ENCODE results near the gene PCMTD2.

Gene PCMTD2

DNA sequence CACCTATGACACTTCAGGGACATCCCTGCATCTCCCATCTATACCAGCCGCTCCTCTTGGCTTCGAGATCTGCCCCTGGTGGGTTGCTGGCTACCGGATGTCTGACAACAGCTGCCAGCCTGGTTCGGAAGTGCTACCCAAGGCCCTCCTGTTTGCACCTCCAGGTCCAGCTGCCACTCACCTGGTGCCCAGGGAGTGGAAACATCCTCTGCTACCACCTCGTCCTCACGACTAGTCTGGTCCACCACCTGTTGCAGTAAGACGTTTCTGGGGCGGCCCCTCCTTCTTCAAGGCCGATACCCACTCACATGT lies 8.3 kb upstream of the PCMTD2 start:
- no peaks in the 10 kb centered on the region for H3K36me3 ChIP-seq (ENCODE audit: control insufficient read depth in 2 of 2, insufficient read depth in 2 of 2, low read length in 2 of 2)
- no peak overlapping the region for H3K9ac ChIP-seq (ENCODE audit: low read length in 2 of 2)
- H3K27ac ChIP-seq (ENCODE audit: low read length): no peak overlapping the region
- no peaks in the 10 kb centered on the region for H3K4me1 ChIP-seq (ENCODE audit: control insufficient read depth, insufficient read depth, low read length)
- no peaks in the 10 kb centered on the region for H3K9me3 ChIP-seq (ENCODE audit: control insufficient read depth in 2 of 2, low read length in 2 of 2)
- H3K27me3 ChIP-seq (ENCODE audit: control insufficient read depth in 1 of 2, insufficient read depth in 2 of 2, low read length in 2 of 2): peaks cover 9 to 17% of the 10 kb centered on the region in 2 donors
- no peak overlapping the region for H3K4me3 ChIP-seq (ENCODE audit: low read length in 2 of 2)

DNA sequence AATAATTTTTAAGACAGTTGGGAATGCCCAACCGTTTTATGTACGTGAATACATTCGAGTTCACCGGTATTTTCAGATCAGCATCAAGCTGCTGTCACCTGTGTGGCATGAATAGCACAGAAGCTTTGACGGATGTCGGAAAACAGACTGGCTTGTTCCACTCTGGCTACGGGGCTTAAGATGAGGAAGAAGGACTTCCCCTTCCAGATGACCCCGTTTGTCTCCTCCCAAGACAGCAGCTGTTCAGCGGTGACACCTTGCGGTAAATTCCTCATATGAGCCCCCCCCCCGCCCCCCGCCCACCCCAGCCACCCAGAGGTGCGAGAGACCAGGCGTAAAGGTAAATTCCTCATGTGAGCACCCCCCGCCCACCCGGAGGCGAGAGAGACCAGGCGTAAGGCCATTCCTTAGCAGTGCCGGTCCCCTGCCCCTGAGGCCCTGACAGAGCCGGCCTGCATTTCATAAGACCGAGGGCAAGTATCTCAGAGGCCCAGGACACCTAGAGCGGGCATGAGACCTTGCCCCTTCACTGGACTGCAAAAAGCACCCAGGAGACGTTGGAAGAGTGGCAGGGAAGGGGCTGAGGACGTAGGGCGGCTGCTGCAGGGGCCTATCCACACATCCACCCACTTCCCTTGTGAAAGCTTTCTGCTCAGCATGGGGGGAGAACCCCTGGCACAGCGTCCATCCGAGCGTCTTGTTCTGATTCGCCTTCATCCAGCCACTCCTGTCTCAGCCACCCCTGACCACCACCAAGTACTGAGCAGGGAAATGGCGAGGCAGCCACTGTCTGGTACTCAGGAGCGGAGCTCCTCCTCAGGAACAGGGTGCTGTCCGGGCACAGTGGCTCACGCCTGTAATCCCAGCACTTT lies 7.3 kb upstream of the PCMTD2 start:
- Histone ChIP-seq H3K9me3 (ENCODE audit: control insufficient read depth in 2 of 2, low read length in 2 of 2) (no peaks in the 10 kb centered on the region), H3K4me3 (ENCODE audit: low read length in 2 of 2) (no peak overlapping the region)

DNA sequence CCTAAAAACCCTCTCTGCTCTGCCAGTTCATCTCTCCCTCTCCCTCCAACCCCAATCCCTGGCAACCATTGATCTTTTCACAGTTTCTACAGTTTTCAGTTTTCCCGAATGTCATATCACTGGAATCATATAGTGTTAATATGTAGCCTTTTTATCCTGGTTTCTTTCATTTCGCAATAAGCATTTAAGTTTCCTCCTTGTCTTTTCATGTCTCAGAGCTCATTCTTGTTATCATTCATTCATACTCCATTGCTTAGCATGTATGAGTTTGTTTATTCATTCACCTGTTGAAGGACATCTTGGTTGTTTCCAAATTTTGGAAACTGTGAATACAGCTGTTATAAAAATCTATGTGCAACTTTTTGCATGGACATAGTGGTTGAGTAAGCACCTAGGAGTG lies 5.5 kb upstream of the PCMTD2 start:
- Histone ChIP-seq H3K36me3 (ENCODE audit: control insufficient read depth in 2 of 2, insufficient read depth in 2 of 2, low read length in 2 of 2) (no peaks in the 10 kb centered on the region), H3K9me3 (ENCODE audit: control insufficient read depth in 2 of 2, low read length in 2 of 2) (no peaks in the 10 kb centered on the region)

More for the DNA sequence above, 7.3 kb upstream of the PCMTD2 start:
- Histone ChIP-seq H3K9ac (ENCODE audit: low read length in 2 of 2) (no peak overlapping the region), H3K27ac (ENCODE audit: low read length) (no peak overlapping the region), H3K36me3 (ENCODE audit: control insufficient read depth in 2 of 2, insufficient read depth in 2 of 2, low read length in 2 of 2) (no peaks in the 10 kb centered on the region), H3K27me3 (ENCODE audit: control insufficient read depth in 1 of 2, insufficient read depth in 2 of 2, low read length in 2 of 2) (peaks cover 16 to 21% of the 10 kb centered on the region in 2 donors), H3K4me1 (ENCODE audit: control insufficient read depth, insufficient read depth, low read length) (no peaks in the 10 kb centered on the region)

GRCh38 chr20:64253000-64253383 lies 2.6 kb upstream of the PCMTD2 start:
- Histone ChIP-seq H3K9me3 (ENCODE audit: control insufficient read depth in 2 of 2, low read length in 2 of 2) (no peaks in the 10 kb centered on the region), H3K4me3 (ENCODE audit: low read length in 2 of 2) (no peak overlapping the region), H3K9ac (ENCODE audit: low read length in 2 of 2) (no peak overlapping the region), H3K4me1 (ENCODE audit: control insufficient read depth, insufficient read depth, low read length) (peaks cover 21% of the 10 kb centered on the region), H3K36me3 (ENCODE audit: control insufficient read depth in 2 of 2, insufficient read depth in 2 of 2, low read length in 2 of 2) (no peaks in the 10 kb centered on the region), H3K27me3 (ENCODE audit: control insufficient read depth in 1 of 2, insufficient read depth in 2 of 2, low read length in 2 of 2) (peaks cover 6 to 8% of the 10 kb centered on the region in 2 donors), H3K27ac (ENCODE audit: low read length) (no peak overlapping the region)

More for the DNA sequence above, 5.5 kb upstream of the PCMTD2 start:
- Histone ChIP-seq H3K27ac (ENCODE audit: low read length) (no peak overlapping the region), H3K27me3 (ENCODE audit: control insufficient read depth in 1 of 2, insufficient read depth in 2 of 2, low read length in 2 of 2) (peaks cover 13 to 17% of the 10 kb centered on the region in 2 donors), H3K4me1 (ENCODE audit: control insufficient read depth, insufficient read depth, low read length) (peaks cover 2% of the 10 kb centered on the region), H3K4me3 (ENCODE audit: low read length in 2 of 2) (no peak overlapping the region), H3K9ac (ENCODE audit: low read length in 2 of 2) (no peak overlapping the region)

DNA sequence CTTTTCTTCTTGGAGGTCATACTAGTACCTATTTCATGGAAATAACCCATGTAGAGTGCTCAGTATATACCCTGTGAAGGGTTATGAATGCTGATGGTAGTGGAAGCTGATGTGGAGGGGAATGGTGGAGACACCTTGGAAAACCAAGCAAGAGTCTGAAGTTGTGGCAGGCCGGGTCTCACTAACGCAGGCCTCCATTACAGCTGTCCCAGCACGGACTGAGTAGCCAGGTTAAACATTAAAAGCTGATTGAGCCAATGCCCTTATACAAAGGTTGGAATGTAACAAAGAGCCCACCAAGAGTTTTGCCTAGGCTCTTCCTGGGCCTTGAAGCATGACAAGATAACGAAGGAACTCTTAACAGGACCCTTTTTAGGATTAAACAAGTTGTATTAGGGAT lies 2.1 kb upstream of the PCMTD2 start:
- no peaks in the 10 kb centered on the region for H3K9me3 ChIP-seq (ENCODE audit: control insufficient read depth in 2 of 2, low read length in 2 of 2)
- no peak overlapping the region for H3K27ac ChIP-seq (ENCODE audit: low read length)
- peaks cover 6 to 8% of the 10 kb centered on the region in 2 donors for H3K27me3 ChIP-seq (ENCODE audit: control insufficient read depth in 1 of 2, insufficient read depth in 2 of 2, low read length in 2 of 2)
- no peak overlapping the region for H3K9ac ChIP-seq (ENCODE audit: low read length in 2 of 2)
- H3K36me3 ChIP-seq (ENCODE audit: control insufficient read depth in 2 of 2, insufficient read depth in 2 of 2, low read length in 2 of 2): no peaks in the 10 kb centered on the region
- H3K4me3 ChIP-seq (ENCODE audit: low read length in 2 of 2): no peak overlapping the region
- peaks cover 21% of the 10 kb centered on the region for H3K4me1 ChIP-seq (ENCODE audit: control insufficient read depth, insufficient read depth, low read length)

DNA sequence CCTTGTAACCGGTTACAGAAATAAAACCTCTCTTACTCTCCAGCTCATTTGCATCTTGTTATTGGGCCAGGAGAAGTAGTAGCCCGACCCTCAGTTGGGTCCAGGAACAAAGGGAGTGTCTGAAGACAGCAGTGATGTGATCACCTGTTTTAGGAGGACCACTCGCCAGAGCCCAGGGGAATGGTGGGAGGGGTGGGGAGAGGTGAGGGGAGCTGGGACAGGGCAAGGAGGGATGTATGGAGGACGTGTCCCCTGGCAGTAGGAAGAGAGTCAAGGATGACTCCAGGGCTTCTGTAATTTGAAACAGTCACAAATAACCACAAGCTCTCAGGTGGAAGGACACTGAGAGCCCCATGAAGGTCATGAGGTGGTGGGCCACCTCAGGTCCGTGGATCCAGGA lies 1.4 kb upstream of the PCMTD2 start:
- H3K27ac ChIP-seq (ENCODE audit: low read length): no peak overlapping the region
- peaks cover 6 to 8% of the 10 kb centered on the region in 2 donors for H3K27me3 ChIP-seq (ENCODE audit: control insufficient read depth in 1 of 2, insufficient read depth in 2 of 2, low read length in 2 of 2)
- H3K36me3 ChIP-seq (ENCODE audit: control insufficient read depth in 2 of 2, insufficient read depth in 2 of 2, low read length in 2 of 2): no peaks in the 10 kb centered on the region
- H3K9ac ChIP-seq (ENCODE audit: low read length in 2 of 2): no peak overlapping the region
- peaks cover 21% of the 10 kb centered on the region for H3K4me1 ChIP-seq (ENCODE audit: control insufficient read depth, insufficient read depth, low read length)
- H3K9me3 ChIP-seq (ENCODE audit: control insufficient read depth in 2 of 2, low read length in 2 of 2): no peaks in the 10 kb centered on the region
- H3K4me3 ChIP-seq (ENCODE audit: low read length in 2 of 2): no peak overlapping the region

GRCh38 chr20:64254571-64255360 lies 782 bp upstream of the PCMTD2 start:
- Histone ChIP-seq H3K9ac (ENCODE audit: low read length in 2 of 2) (peak overlapping the region; percentile 69 to 81), H3K36me3 (ENCODE audit: control insufficient read depth in 2 of 2, insufficient read depth in 2 of 2, low read length in 2 of 2) (no peaks in the 10 kb centered on the region), H3K9me3 (ENCODE audit: control insufficient read depth in 2 of 2, low read length in 2 of 2) (no peaks in the 10 kb centered on the region), H3K4me3 (ENCODE audit: low read length in 2 of 2) (peak overlapping the region; percentile 67 to 86), H3K27me3 (ENCODE audit: control insufficient read depth in 1 of 2, insufficient read depth in 2 of 2, low read length in 2 of 2) (peaks cover 6 to 8% of the 10 kb centered on the region in 2 donors), H3K27ac (ENCODE audit: low read length) (peak overlapping the region; percentile 67), H3K4me1 (ENCODE audit: control insufficient read depth, insufficient read depth, low read length) (peaks cover 21% of the 10 kb centered on the region)

- Histone ChIP-seq H3K27me3 (ENCODE audit: control insufficient read depth in 1 of 2, insufficient read depth in 2 of 2, low read length in 2 of 2) (peaks cover 6 to 8% of the 10 kb centered on the region in 2 donors), H3K36me3 (ENCODE audit: control insufficient read depth in 2 of 2, insufficient read depth in 2 of 2, low read length in 2 of 2) (no peaks in the 10 kb centered on the region), H3K9me3 (ENCODE audit: control insufficient read depth in 2 of 2, low read length in 2 of 2) (no peaks in the 10 kb centered on the region), H3K4me3 (ENCODE audit: low read length in 2 of 2) (peak overlapping the region; percentile 66 to 86), H3K9ac (ENCODE audit: low read length in 2 of 2) (peak overlapping the region; percentile 70 to 78), H3K4me1 (ENCODE audit: control insufficient read depth, insufficient read depth, low read length) (peaks cover 25% of the 10 kb centered on the region), H3K27ac (ENCODE audit: low read length) (peak overlapping the region; percentile 67)
Measured at GRCh38 chr20:64256282-64256935, 861 bp downstream of the PCMTD2 start.

GRCh38 chr20:64257107-64257757 lies 1.7 kb downstream of the PCMTD2 start:
- Histone ChIP-seq H3K4me1 (ENCODE audit: control insufficient read depth, insufficient read depth, low read length) (peaks cover 25% of the 10 kb centered on the region), H3K9me3 (ENCODE audit: control insufficient read depth in 2 of 2, low read length in 2 of 2) (no peaks in the 10 kb centered on the region), H3K36me3 (ENCODE audit: control insufficient read depth in 2 of 2, insufficient read depth in 2 of 2, low read length in 2 of 2) (no peaks in the 10 kb centered on the region), H3K9ac (ENCODE audit: low read length in 2 of 2) (peak overlapping the region; percentile 70 to 78), H3K4me3 (ENCODE audit: low read length in 2 of 2) (peak overlapping the region; percentile 66 to 86), H3K27me3 (ENCODE audit: control insufficient read depth in 1 of 2, insufficient read depth in 2 of 2, low read length in 2 of 2) (peaks cover 4 to 8% of the 10 kb centered on the region in 2 donors), H3K27ac (ENCODE audit: low read length) (no peak overlapping the region)

DNA sequence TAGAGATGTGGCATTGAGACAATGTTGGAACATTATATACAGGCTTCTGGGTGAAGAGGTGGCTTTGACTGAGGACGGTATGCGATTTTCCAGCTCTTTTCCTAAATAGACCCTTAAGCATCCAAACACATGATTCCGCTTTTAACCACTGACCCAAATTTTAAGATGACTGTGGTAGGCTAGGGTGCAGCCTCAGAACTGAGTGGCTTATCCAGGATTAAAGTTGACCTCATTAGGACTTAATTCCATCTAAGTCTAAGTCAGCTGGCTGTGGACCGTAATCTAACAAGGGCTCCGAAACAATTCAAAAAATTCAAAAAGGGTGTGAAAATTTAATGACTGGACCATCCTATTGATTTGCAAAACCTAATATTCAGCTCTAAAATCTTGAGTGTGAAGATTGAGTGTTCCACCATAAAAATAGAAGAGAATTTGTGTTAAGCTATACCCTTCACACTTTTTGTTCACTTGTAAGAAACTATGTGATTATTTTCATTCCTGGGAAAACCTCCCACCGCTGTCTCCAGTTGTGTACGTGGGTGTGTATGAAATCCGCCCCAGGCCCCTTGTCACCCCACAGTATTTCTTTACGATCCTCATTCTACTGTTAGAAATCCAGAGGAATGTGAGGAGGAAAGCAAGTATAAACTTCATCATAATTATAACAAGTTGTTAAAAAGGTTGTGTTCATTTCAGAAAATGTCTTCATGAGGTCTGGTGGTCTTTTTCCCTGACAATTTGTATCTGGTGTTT lies 2.7 kb downstream of the PCMTD2 start:
- Histone ChIP-seq H3K9ac (ENCODE audit: low read length in 2 of 2) (no peak overlapping the region), H3K36me3 (ENCODE audit: control insufficient read depth in 2 of 2, insufficient read depth in 2 of 2, low read length in 2 of 2) (no peaks in the 10 kb centered on the region), H3K4me1 (ENCODE audit: control insufficient read depth, insufficient read depth, low read length) (peaks cover 25% of the 10 kb centered on the region), H3K4me3 (ENCODE audit: low read length in 2 of 2) (no peak overlapping the region), H3K27me3 (ENCODE audit: control insufficient read depth in 1 of 2, insufficient read depth in 2 of 2, low read length in 2 of 2) (peaks cover under 1% of the 10 kb centered on the region in 2 donors), H3K27ac (ENCODE audit: low read length) (no peak overlapping the region), H3K9me3 (ENCODE audit: control insufficient read depth in 2 of 2, low read length in 2 of 2) (no peaks in the 10 kb centered on the region)
